HL-60 (cell line): ENCODE results near the gene TXNRD3.

ENCODE experiments used
- DNase-seq, 2 experiments: peaks; one replicate each; pipeline ENCODE4 v3.0.0-alpha.2; 2010 to 2020; ENCODE audit warnings: low read depth in 1 of 2, low spot score in 1 of 2
- H3K27ac ChIP-seq: fragments of 250-450 bp; sonication (Bioruptor Pico); replicated peaks from 2 replicates; pipeline ENCODE4 v1.5.1; 2020; ENCODE audit warnings: mild to moderate bottlenecking, moderate library complexity
- H3K27me3 ChIP-seq: fragments of 250-450 bp; sonication (Bioruptor Pico); 2 replicates; pipeline ENCODE4 v1.5.1; 2021; ENCODE audit warnings: mild to moderate bottlenecking, moderate library complexity; ENCODE audit not compliant: insufficient read depth, poor library complexity, severe bottlenecking
- H3K4me3 ChIP-seq: replicated peaks from 2 replicates; pipeline ENCODE4 v1.5.1; 2011; ENCODE audit warnings: mild to moderate bottlenecking, control low read depth, low read length; ENCODE audit not compliant: insufficient read depth
- CTCF ChIP-seq: IDR thresholded peaks from one replicate; pipeline ENCODE4 v1.5.1; 2011; ENCODE audit warnings: low read length, control low read depth, inconsistent platforms; ENCODE audit not compliant: insufficient read depth
- GABPA ChIP-seq: IDR thresholded peaks from 2 replicates; pipeline ENCODE4 v1.6.1; 2012; ENCODE audit warnings: low read depth
- POLR2AphosphoS5 ChIP-seq: IDR thresholded peaks from 2 replicates; pipeline ENCODE4 v1.6.1; 2012; ENCODE audit warnings: low read depth
- SPI1 ChIP-seq: IDR thresholded peaks from 2 replicates; pipeline ENCODE4 v1.6.1; 2012; ENCODE audit warnings: low read depth, mild to moderate bottlenecking, borderline replicate concordance
- TF ChIP-seq, protein P1 (sequence below): IDR thresholded peaks from 2 replicates; pipeline ENCODE4 v1.6.1; 2012; ENCODE audit warnings: low read depth; ENCODE audit not compliant: insufficient replicate concordance

TXNRD3 gene

GRCh38 chr3:126659915-126660886 is 5.3 kb upstream of the TXNRD3 start:
- no peak overlapping the region for H3K4me3 ChIP-seq
- H3K27ac ChIP-seq = no peak overlapping the region
- peak in 1 of 2 experiments; percentile 14 for DNase-seq
- TF ChIP-seq GABPA (no peak), CTCF (peak; percentile 9)
- no peaks in the 10 kb centered on the region for H3K27me3 ChIP-seq

- Histone ChIP-seq H3K4me3 (no peak overlapping the region), H3K27ac (no peak overlapping the region), H3K27me3 (no peaks in the 10 kb centered on the region)
- DNase-seq = no peak
- TF ChIP-seq, protein P1, sequence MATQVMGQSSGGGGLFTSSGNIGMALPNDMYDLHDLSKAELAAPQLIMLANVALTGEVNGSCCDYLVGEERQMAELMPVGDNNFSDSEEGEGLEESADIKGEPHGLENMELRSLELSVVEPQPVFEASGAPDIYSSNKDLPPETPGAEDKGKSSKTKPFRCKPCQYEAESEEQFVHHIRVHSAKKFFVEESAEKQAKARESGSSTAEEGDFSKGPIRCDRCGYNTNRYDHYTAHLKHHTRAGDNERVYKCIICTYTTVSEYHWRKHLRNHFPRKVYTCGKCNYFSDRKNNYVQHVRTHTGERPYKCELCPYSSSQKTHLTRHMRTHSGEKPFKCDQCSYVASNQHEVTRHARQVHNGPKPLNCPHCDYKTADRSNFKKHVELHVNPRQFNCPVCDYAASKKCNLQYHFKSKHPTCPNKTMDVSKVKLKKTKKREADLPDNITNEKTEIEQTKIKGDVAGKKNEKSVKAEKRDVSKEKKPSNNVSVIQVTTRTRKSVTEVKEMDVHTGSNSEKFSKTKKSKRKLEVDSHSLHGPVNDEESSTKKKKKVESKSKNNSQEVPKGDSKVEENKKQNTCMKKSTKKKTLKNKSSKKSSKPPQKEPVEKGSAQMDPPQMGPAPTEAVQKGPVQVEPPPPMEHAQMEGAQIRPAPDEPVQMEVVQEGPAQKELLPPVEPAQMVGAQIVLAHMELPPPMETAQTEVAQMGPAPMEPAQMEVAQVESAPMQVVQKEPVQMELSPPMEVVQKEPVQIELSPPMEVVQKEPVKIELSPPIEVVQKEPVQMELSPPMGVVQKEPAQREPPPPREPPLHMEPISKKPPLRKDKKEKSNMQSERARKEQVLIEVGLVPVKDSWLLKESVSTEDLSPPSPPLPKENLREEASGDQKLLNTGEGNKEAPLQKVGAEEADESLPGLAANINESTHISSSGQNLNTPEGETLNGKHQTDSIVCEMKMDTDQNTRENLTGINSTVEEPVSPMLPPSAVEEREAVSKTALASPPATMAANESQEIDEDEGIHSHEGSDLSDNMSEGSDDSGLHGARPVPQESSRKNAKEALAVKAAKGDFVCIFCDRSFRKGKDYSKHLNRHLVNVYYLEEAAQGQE = no peak
- TF ChIP-seq SPI1 = no peak
Observed at GRCh38 chr3:126658584-126658983, 3.7 kb upstream of the TXNRD3 start.

GRCh38 chr3:126657901-126658300 is 3.0 kb upstream of the TXNRD3 start:
- no peaks in the 10 kb centered on the region for H3K27me3 ChIP-seq
- H3K27ac ChIP-seq = no peak overlapping the region
- TF ChIP-seq SPI1 = no peak
- no peak for TF ChIP-seq GABPA
- no peak for TF ChIP-seq POLR2AphosphoS5
- TF ChIP-seq CTCF = no peak
- TF ChIP-seq, protein P1 = no peak
- DNase-seq = no peak
- no peak overlapping the region for H3K4me3 ChIP-seq

- TF ChIP-seq POLR2AphosphoS5 = no peak
- TF ChIP-seq GABPA = no peak
- TF ChIP-seq CTCF = no peak
- TF ChIP-seq SPI1 = no peak
- TF ChIP-seq, protein P1 = no peak
- Histone ChIP-seq H3K27me3 (no peaks in the 10 kb centered on the region), H3K27ac (no peak overlapping the region), H3K4me3 (no peak overlapping the region)
- no peak for DNase-seq
Observed at GRCh38 chr3:126656371-126657134, 1.6 kb upstream of the TXNRD3 start.
